ENCODE results near the gene SLC52A1. TPM values are rescaled to one million over a fixed set of nuclear protein-coding genes. Genes with fewer than 3 reads are reported as not detected.

SLC52A1 gene
- total and polyA plus RNA-seq, 10 of the 15 experiments (the other 5 are each of a cell fraction or from before 2014, with no cell fraction given), result 0.04 to 0.11 TPM; not detected in 8

DNA sequence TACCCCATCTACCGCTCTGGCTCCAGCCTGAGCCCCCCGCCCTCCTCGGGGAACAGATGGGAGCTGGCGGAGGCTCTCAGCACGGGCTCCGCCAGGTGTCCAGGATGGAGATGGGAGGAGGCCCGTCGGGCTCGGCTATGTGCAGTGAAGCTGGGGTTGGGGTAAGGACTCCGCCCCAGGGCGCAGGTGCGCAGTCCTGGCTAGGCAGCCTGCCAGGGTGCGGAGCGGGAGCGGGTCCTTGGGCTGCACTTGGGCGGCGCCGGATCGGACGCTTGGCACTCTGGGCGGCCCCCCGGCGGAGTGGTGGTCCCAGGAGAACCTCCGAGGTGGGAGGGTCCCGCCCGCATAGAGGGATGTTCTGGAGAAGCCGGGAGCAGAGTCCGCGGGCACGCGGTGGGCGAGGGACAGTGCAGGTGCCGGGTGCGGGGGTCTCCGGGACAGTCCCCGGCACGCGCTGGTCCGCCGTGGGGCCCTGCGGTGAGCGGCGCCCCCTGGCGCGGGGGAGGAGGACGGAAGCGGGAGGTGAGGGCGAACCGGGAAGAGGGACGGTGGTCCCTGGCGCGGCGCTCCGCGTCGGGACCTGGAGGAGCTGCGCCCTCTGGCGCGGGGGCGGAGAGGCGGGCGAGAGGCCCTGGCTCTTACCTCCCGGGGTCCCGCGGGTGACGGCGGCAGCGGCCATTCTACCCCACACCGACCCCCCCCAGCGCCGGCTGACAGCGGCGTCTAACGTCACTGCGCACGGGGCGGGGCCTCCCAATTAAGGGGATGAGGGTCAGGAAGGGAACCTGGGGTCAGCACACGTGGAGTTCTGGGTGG lies 48.1 kb downstream of the SLC52A1 start, which contains the start of gene CAMTA2 (continued):
- TF ChIP-seq ETV6 (conservative IDR thresholded peaks at IDR 0.05 in 1 of 2, IDR thresholded peaks at IDR 0.05 in 1 of 2; ENCODE audit: borderline replicate concordance in 1 of 2, low read depth in 1 of 2), result no peak
- TF ChIP-seq BCL11A (IDR thresholded peaks at IDR 0.05; ENCODE audit: low read depth, low read length), result no peak
- peak; percentile 65 for TF ChIP-seq LARP7 (IDR thresholded peaks at IDR 0.05)
- no peak for TF ChIP-seq RBBP5 (conservative IDR thresholded peaks at IDR 0.05)
- 0 out of 4 replicates have a peak, but pooled peaks have one; percentile 9 to 14 for TF ChIP-seq IKZF2 (IDR thresholded peaks at IDR 0.05)
- TF ChIP-seq, protein P1, sequence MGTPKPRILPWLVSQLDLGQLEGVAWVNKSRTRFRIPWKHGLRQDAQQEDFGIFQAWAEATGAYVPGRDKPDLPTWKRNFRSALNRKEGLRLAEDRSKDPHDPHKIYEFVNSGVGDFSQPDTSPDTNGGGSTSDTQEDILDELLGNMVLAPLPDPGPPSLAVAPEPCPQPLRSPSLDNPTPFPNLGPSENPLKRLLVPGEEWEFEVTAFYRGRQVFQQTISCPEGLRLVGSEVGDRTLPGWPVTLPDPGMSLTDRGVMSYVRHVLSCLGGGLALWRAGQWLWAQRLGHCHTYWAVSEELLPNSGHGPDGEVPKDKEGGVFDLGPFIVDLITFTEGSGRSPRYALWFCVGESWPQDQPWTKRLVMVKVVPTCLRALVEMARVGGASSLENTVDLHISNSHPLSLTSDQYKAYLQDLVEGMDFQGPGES (IDR thresholded peaks at IDR 0.05), result no peak
- no peak for TF ChIP-seq CBX5 (IDR thresholded peaks at IDR 0.05; ENCODE audit: low read depth)
- TF ChIP-seq CREB1 (IDR thresholded peaks at IDR 0.05; ENCODE audit: low read depth), result peak; percentile 90
- TF ChIP-seq CBX3 (IDR thresholded peaks at IDR 0.05; ENCODE audit: borderline replicate concordance, low read depth), result no peak
- TF ChIP-seq RCOR1 (conservative IDR thresholded peaks at IDR 0.05; ENCODE audit: low read depth, low read length), result no peak
- TF ChIP-seq BRCA1 (IDR thresholded peaks at IDR 0.05; ENCODE audit: low read depth, low read length), result no peak
- no peak for TF ChIP-seq SREBF2 (IDR thresholded peaks at IDR 0.05; ENCODE audit: low read length)
- TF ChIP-seq WRNIP1 (IDR thresholded peaks at IDR 0.05; ENCODE audit: borderline replicate concordance, low read depth, low read length), result no peak
- TF ChIP-seq CHD1 (IDR thresholded peaks at IDR 0.05; ENCODE audit: low read depth, low read length), result no peak
- TF ChIP-seq BACH1 (IDR thresholded peaks at IDR 0.05; ENCODE audit: borderline replicate concordance), result peak; percentile 67
- TF ChIP-seq SMAD1 (IDR thresholded peaks at IDR 0.05; ENCODE audit: low read depth, partially characterized antibody), result no peak
- peak; percentile 33 for TF ChIP-seq RAD21 (IDR thresholded peaks at IDR 0.05; ENCODE audit: insufficient read depth, low read depth, low read length)
- TF ChIP-seq HDGF (IDR thresholded peaks at IDR 0.05), result peak; percentile 67; the same call in 1 of the 2 replicates
- peak; percentile 45; the same call in 1 of the 2 replicates for TF ChIP-seq POLR2AphosphoS2 (IDR thresholded peaks at IDR 0.05; ENCODE audit: low read depth, low read length)
- TF ChIP-seq YBX1 (IDR thresholded peaks at IDR 0.05), result no peak
- no peak for TF ChIP-seq NR2C2 (IDR thresholded peaks at IDR 0.05; ENCODE audit: borderline replicate concordance, control insufficient read depth, insufficient read length, low read depth)
- TF ChIP-seq JUNB (IDR thresholded peaks at IDR 0.05), result no peak
- TF ChIP-seq, protein P2, sequence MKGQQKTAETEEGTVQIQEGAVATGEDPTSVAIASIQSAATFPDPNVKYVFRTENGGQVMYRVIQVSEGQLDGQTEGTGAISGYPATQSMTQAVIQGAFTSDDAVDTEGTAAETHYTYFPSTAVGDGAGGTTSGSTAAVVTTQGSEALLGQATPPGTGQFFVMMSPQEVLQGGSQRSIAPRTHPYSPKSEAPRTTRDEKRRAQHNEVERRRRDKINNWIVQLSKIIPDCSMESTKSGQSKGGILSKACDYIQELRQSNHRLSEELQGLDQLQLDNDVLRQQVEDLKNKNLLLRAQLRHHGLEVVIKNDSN (IDR thresholded peaks at IDR 0.05; ENCODE audit: borderline replicate concordance, extremely low read length, insufficient read depth, low read depth, low read length), result peak; percentile 2
- TF ChIP-seq, protein P3, sequence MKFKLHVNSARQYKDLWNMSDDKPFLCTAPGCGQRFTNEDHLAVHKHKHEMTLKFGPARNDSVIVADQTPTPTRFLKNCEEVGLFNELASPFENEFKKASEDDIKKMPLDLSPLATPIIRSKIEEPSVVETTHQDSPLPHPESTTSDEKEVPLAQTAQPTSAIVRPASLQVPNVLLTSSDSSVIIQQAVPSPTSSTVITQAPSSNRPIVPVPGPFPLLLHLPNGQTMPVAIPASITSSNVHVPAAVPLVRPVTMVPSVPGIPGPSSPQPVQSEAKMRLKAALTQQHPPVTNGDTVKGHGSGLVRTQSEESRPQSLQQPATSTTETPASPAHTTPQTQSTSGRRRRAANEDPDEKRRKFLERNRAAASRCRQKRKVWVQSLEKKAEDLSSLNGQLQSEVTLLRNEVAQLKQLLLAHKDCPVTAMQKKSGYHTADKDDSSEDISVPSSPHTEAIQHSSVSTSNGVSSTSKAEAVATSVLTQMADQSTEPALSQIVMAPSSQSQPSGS (IDR thresholded peaks at IDR 0.05; ENCODE audit: low read length), result no peak
- TF ChIP-seq, protein P4, sequence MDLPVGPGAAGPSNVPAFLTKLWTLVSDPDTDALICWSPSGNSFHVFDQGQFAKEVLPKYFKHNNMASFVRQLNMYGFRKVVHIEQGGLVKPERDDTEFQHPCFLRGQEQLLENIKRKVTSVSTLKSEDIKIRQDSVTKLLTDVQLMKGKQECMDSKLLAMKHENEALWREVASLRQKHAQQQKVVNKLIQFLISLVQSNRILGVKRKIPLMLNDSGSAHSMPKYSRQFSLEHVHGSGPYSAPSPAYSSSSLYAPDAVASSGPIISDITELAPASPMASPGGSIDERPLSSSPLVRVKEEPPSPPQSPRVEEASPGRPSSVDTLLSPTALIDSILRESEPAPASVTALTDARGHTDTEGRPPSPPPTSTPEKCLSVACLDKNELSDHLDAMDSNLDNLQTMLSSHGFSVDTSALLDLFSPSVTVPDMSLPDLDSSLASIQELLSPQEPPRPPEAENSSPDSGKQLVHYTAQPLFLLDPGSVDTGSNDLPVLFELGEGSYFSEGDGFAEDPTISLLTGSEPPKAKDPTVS (IDR thresholded peaks at IDR 0.05; ENCODE audit: low read depth, low read length), result no peak
- peak; percentile 92 for TF ChIP-seq MXI1 (IDR thresholded peaks at IDR 0.05; ENCODE audit: low read depth, low read length)
- TF ChIP-seq EP300 (IDR thresholded peaks at IDR 0.05; ENCODE audit: borderline replicate concordance in 1 of 2, control insufficient read depth in 1 of 2, low read depth in 2 of 2, low read length in 2 of 2), result no peak
